Gastrocnemius medialis (tissue), 4 donors: ENCODE data around the gene ROGDI.

Experiments
- CTCF ChIP-seq, 5 experiments: fragments of 450-650 bp in 3 of 5; fragments of 200-600 bp in 2 of 5; sonication (generic) in 2 of 5; IDR thresholded peaks in 4 of 5; conservative IDR thresholded peaks in 1 of 5; 1 replicate in 4 of 5; 2 replicates in 1 of 5; pipeline ENCODE4 v1.5.1; 2016 to 2019; ENCODE audit warnings: antibody characterized with exemption in 5 of 5, mild to moderate bottlenecking in 3 of 5, moderate library complexity in 3 of 5
- POLR2A ChIP-seq, 2 donors: fragments of 450-650 bp; IDR thresholded peaks; one replicate each; pipeline ENCODE4 v1.6.1; 2017; ENCODE audit warnings: antibody characterized with exemption in 2 of 2, mild to moderate bottlenecking in 2 of 2, moderate library complexity in 2 of 2

GRCh38 chr16:4763791-4764190 lies 38.6 kb downstream of the ROGDI start:
- TF ChIP-seq CTCF (IDR thresholded peaks at IDR 0.05 in 4 of 5, conservative IDR thresholded peaks at IDR 0.05 in 1 of 5) (no peak), POLR2A (IDR thresholded peaks at IDR 0.05) (no peak)
